Activated CD8-positive, alpha-beta memory T cell treated with anti-CD3 and anti-CD28 coated beads for 4 hours (primary cell): ENCODE results near the gene FAM216A.

ENCODE experiments used
- DNase-seq, 2 donors: peaks; one replicate each; pipeline ENCODE4 v3.0.0-alpha.2; 2020; ENCODE audit warnings: low read depth in 2 of 2

FAM216A gene

GRCh38 chr12:110538869-110539622, 70.4 kb downstream of the FAM216A start:
- DNase-seq = no peak
